ENCODE results near the gene PRKAG2. TPM values are rescaled to one million over a fixed set of nuclear protein-coding genes. Genes with fewer than 3 reads are reported as not detected.

The PRKAG2 gene
- total and polyA plus RNA-seq, 2 of the 8 experiments (the other 6 are each of a cell fraction or from before 2014, with no cell fraction given): 7.5 to 18.1 TPM

- no peak overlapping the region for H3K14ac ChIP-seq (ENCODE audit: insufficient read length)
- H3K9ac ChIP-seq (replicated peaks in 1 of 4; ENCODE audit: extremely low read depth in 1 of 4, low read depth in 3 of 4, low read length in 3 of 4): no peak overlapping the region
- ChIA-PET CTCF (ENCODE audit: partially characterized antibody) (interaction anchor here (0.8 to 1.8 kb wide), 2 partner anchors 8 to 23 kb away, joined by 3 to 6 read pairs; no protein-coding TSS in a partner anchor), POLR2A (ENCODE audit: partially characterized antibody) (no interaction called here)
- H3K27ac ChIP-seq (ENCODE audit: low read depth, low read length): no peak overlapping the region
- H4K5ac ChIP-seq (ENCODE audit: insufficient read length, low read depth, low read length): no peak overlapping the region
- H2AK5ac ChIP-seq (ENCODE audit: low read depth, low read length): no peak overlapping the region
- H2BK120ac ChIP-seq (replicated peaks; ENCODE audit: low read depth, low read length): no peak overlapping the region
- no peak for DNase-seq (ENCODE audit: low read depth in 1 of 2, low spot score in 2 of 2)
- H3K4ac ChIP-seq (replicated peaks; ENCODE audit: insufficient read length, low read depth, low read length): no peak overlapping the region
- H4K20me1 ChIP-seq (replicated peaks in 1 of 2; ENCODE audit: control insufficient read depth in 1 of 2, insufficient read depth in 2 of 2, low read length in 2 of 2): no peaks in the 10 kb centered on the region
- no peaks in the 10 kb centered on the region for H3K9me3 ChIP-seq (ENCODE audit: insufficient read depth in 2 of 2, low read depth in 1 of 2, low read length in 1 of 2)
- no peak overlapping the region for H3K4me2 ChIP-seq (ENCODE audit: insufficient read depth in 1 of 2, low read depth in 2 of 2, low read length in 2 of 2)
- H3K79me2 ChIP-seq (ENCODE audit: control insufficient read depth in 1 of 2, insufficient read depth in 2 of 2, low read length in 2 of 2): no peaks in the 10 kb centered on the region
- H3K4me3 ChIP-seq (ENCODE audit: extremely low read depth in 1 of 4, insufficient read depth in 2 of 4, low read depth in 3 of 4, low read length in 4 of 4): no peak overlapping the region
- no peaks in the 10 kb centered on the region for H3K79me1 ChIP-seq (ENCODE audit: low read depth, low read length)
- no peaks in the 10 kb centered on the region for H3K36me3 ChIP-seq (ENCODE audit: control insufficient read depth in 2 of 4, insufficient read depth in 4 of 4, low read length in 3 of 4)
- no peak for FAIRE-seq
- no peak overlapping the region for H2AFZ ChIP-seq (ENCODE audit: low read length)
- H3K4me1 ChIP-seq (replicated peaks in 1 of 4; ENCODE audit: control insufficient read depth in 3 of 4, insufficient read depth in 4 of 4, low read length in 3 of 4): no peaks in the 10 kb centered on the region
- H2BK5ac ChIP-seq (ENCODE audit: low read depth, low read length): no peak overlapping the region
- H3K18ac ChIP-seq (ENCODE audit: extremely low read depth, low read length): no peak overlapping the region
- no peak overlapping the region for H4K91ac ChIP-seq (replicated peaks; ENCODE audit: insufficient read length, low read length)
- no peak overlapping the region for H3K23ac ChIP-seq (ENCODE audit: insufficient read length)
- H3K27me3 ChIP-seq (replicated peaks in 1 of 4; ENCODE audit: control insufficient read depth in 3 of 4, extremely low read depth in 1 of 4, insufficient read depth in 3 of 4, low read length in 3 of 4): no peaks in the 10 kb centered on the region; a peak in 1 of 7 replicates
- H3K56ac ChIP-seq (replicated peaks; ENCODE audit: insufficient read length, low read depth, low read length): no peak overlapping the region
- H3K23me2 ChIP-seq (ENCODE audit: low read depth, low read length): no peaks in the 10 kb centered on the region
- no peak overlapping the region for H4K8ac ChIP-seq (ENCODE audit: extremely low read depth, insufficient read depth, low read length)
- no peak overlapping the region for H2BK20ac ChIP-seq (ENCODE audit: low read length)
- 94% methylated on average over 1 of the region's 1 CpG; no CpG with 5 or more reads in 1 of the 2 experiments for WGBS, 2 experiments (ENCODE audit: extremely low coverage in 1 of 2, insufficient coverage in 1 of 2, insufficient read length in 1 of 2, insufficient replicate concordance in 2 of 2, low coverage in 1 of 2, low lambda C conversion rate in 2 of 2, missing lambda C conversion rate in 1 of 2)
- no peak overlapping the region for H2BK15ac ChIP-seq (ENCODE audit: low read length)
- H2BK12ac ChIP-seq (ENCODE audit: low read depth, low read length): no peak overlapping the region
- no peak for TF ChIP-seq ZNF274 (IDR thresholded peaks at IDR 0.05; ENCODE audit: borderline replicate concordance, extremely low read depth, low read length)
- no peak for TF ChIP-seq HDAC6 (IDR thresholded peaks at IDR 0.05; ENCODE audit: low read depth, low read length)
Measured at GRCh38 chr7:151920488-151920887, 43.6 kb upstream of the PRKAG2 start.

Data from H1 (cell line).